Measurements from ENCODE around the gene GFM2. TPM values are rescaled to one million over a fixed set of nuclear protein-coding genes. Genes with fewer than 3 reads are reported as not detected.
"Not testable (repeated sequence)": the region's sequence is repeated elsewhere in the genome, so short reads cannot be mapped to it uniquely, and the experiment has no call there.

The GFM2 gene
- total and polyA plus RNA-seq, 9 donors = 19.9 to 27.5 (median 24.0) TPM

GRCh38 chr5:74772359-74772758 is 5.4 kb upstream of the GFM2 start:
- H3K27me3 ChIP-seq (ENCODE audit: control insufficient read depth, insufficient read depth, low read length) = no peaks in the 10 kb centered on the region
- H3K36me3 ChIP-seq (ENCODE audit: control insufficient read depth, insufficient read depth, low read length) = peaks cover 20% of the 10 kb centered on the region
- H3K9me3 ChIP-seq (replicated peaks; ENCODE audit: control insufficient read depth, low read depth, low read length) = no peaks in the 10 kb centered on the region
- no peak for DNase-seq
- no peak overlapping the region for H3K27ac ChIP-seq (ENCODE audit: low read length)
- WGBS (ENCODE audit: insufficient coverage) = 100% methylated on average over 2 of the region's 7 CpGs
- peaks cover 5% of the 10 kb centered on the region for H3K4me1 ChIP-seq (ENCODE audit: control insufficient read depth, insufficient read depth, low read length)
- no peak overlapping the region for H3K4me3 ChIP-seq (ENCODE audit: low read length)

- peaks cover 8% of the 10 kb centered on the region for H3K36me3 ChIP-seq (ENCODE audit: control insufficient read depth, insufficient read depth, low read length)
- H3K9me3 ChIP-seq (replicated peaks; ENCODE audit: control insufficient read depth, low read depth, low read length) = no peaks in the 10 kb centered on the region
- H3K4me3 ChIP-seq (ENCODE audit: low read length) = peak overlapping the region; percentile 98
- H3K4me1 ChIP-seq (ENCODE audit: control insufficient read depth, insufficient read depth, low read length) = peaks cover 14% of the 10 kb centered on the region
- 0% methylated on average over 6 of the region's 9 CpGs for WGBS (ENCODE audit: insufficient coverage)
- DNase-seq = peak; percentile 50
- no peaks in the 10 kb centered on the region for H3K27me3 ChIP-seq (ENCODE audit: control insufficient read depth, insufficient read depth, low read length)
- peak overlapping the region; percentile 83 for H3K27ac ChIP-seq (ENCODE audit: low read length)
These were observed 629 bp upstream of the GFM2 start for GRCh38 chr5:74767579-74767913.

- Histone ChIP-seq H3K4me3 (ENCODE audit: low read length) (peak overlapping the region; percentile 98), H3K9me3 (replicated peaks; ENCODE audit: control insufficient read depth, low read depth, low read length) (no peaks in the 10 kb centered on the region), H3K27ac (ENCODE audit: low read length) (peak overlapping the region; percentile 78), H3K4me1 (ENCODE audit: control insufficient read depth, insufficient read depth, low read length) (peaks cover 14% of the 10 kb centered on the region), H3K36me3 (ENCODE audit: control insufficient read depth, insufficient read depth, low read length) (peaks cover 7% of the 10 kb centered on the region), H3K27me3 (ENCODE audit: control insufficient read depth, insufficient read depth, low read length) (no peaks in the 10 kb centered on the region)
- DNase-seq = peak; percentile 52
- WGBS (ENCODE audit: insufficient coverage) = 0% methylated on average over 9 of the region's 10 CpGs
These were observed 484 bp downstream of the GFM2 start for GRCh38 chr5:74766418-74766848.

- WGBS (ENCODE audit: insufficient coverage) = 76% methylated on average over 18 of the region's 27 CpGs
- H3K4me3 ChIP-seq (ENCODE audit: low read length) = peak overlapping the region; percentile 98
- DNase-seq = no peak
- peaks cover 7% of the 10 kb centered on the region for H3K36me3 ChIP-seq (ENCODE audit: control insufficient read depth, insufficient read depth, low read length)
- peaks cover 14% of the 10 kb centered on the region for H3K4me1 ChIP-seq (ENCODE audit: control insufficient read depth, insufficient read depth, low read length)
- no peaks in the 10 kb centered on the region for H3K9me3 ChIP-seq (replicated peaks; ENCODE audit: control insufficient read depth, low read depth, low read length)
- H3K27me3 ChIP-seq (ENCODE audit: control insufficient read depth, insufficient read depth, low read length) = no peaks in the 10 kb centered on the region
- no peak overlapping the region for H3K27ac ChIP-seq (ENCODE audit: low read length)
These were observed 988 bp downstream of the GFM2 start for GRCh38 chr5:74765929-74766328.

- Histone ChIP-seq H3K36me3 (ENCODE audit: control insufficient read depth, insufficient read depth, low read length) (peaks cover 6% of the 10 kb centered on the region), H3K9me3 (replicated peaks; ENCODE audit: control insufficient read depth, low read depth, low read length) (no peaks in the 10 kb centered on the region), H3K4me1 (ENCODE audit: control insufficient read depth, insufficient read depth, low read length) (peaks cover 14% of the 10 kb centered on the region), H3K27me3 (ENCODE audit: control insufficient read depth, insufficient read depth, low read length) (no peaks in the 10 kb centered on the region), H3K27ac (ENCODE audit: low read length) (no peak overlapping the region), H3K4me3 (ENCODE audit: low read length) (no peak overlapping the region)
- no peak for DNase-seq
- WGBS (ENCODE audit: insufficient coverage) = 100% methylated on average over 2 of the region's 9 CpGs
These were observed 1.7 kb downstream of the GFM2 start for GRCh38 chr5:74765201-74765600.

GRCh38 chr5:74763504-74763903 is 3.4 kb downstream of the GFM2 start:
- H3K27ac ChIP-seq (ENCODE audit: low read length) = no peak overlapping the region
- H3K36me3 ChIP-seq (ENCODE audit: control insufficient read depth, insufficient read depth, low read length) = peaks cover 7% of the 10 kb centered on the region
- H3K9me3 ChIP-seq (replicated peaks; ENCODE audit: control insufficient read depth, low read depth, low read length) = no peaks in the 10 kb centered on the region
- H3K4me1 ChIP-seq (ENCODE audit: control insufficient read depth, insufficient read depth, low read length) = peaks cover 14% of the 10 kb centered on the region
- no peak for DNase-seq
- H3K4me3 ChIP-seq (ENCODE audit: low read length) = no peak overlapping the region
- no peaks in the 10 kb centered on the region for H3K27me3 ChIP-seq (ENCODE audit: control insufficient read depth, insufficient read depth, low read length)

GRCh38 chr5:74762599-74762998 is 4.3 kb downstream of the GFM2 start:
- WGBS (ENCODE audit: insufficient coverage) = no CpG with 5 or more reads among the region's 2 CpGs
- H3K9me3 ChIP-seq (replicated peaks; ENCODE audit: control insufficient read depth, low read depth, low read length) = no peaks in the 10 kb centered on the region
- H3K27ac ChIP-seq (ENCODE audit: low read length) = no peak overlapping the region
- H3K4me1 ChIP-seq (ENCODE audit: control insufficient read depth, insufficient read depth, low read length) = peaks cover 9% of the 10 kb centered on the region
- H3K27me3 ChIP-seq (ENCODE audit: control insufficient read depth, insufficient read depth, low read length) = no peaks in the 10 kb centered on the region
- peaks cover 11% of the 10 kb centered on the region for H3K36me3 ChIP-seq (ENCODE audit: control insufficient read depth, insufficient read depth, low read length)
- no peak overlapping the region for H3K4me3 ChIP-seq (ENCODE audit: low read length)
- no peak for DNase-seq

GRCh38 chr5:74761241-74761640 is 5.7 kb downstream of the GFM2 start:
- WGBS (ENCODE audit: insufficient coverage) = no CpG with 5 or more reads among the region's 1 CpG
- H3K4me1 ChIP-seq (ENCODE audit: control insufficient read depth, insufficient read depth, low read length) = peaks cover 9% of the 10 kb centered on the region
- no peak overlapping the region for H3K4me3 ChIP-seq (ENCODE audit: low read length)
- peaks cover 6% of the 10 kb centered on the region for H3K9me3 ChIP-seq (replicated peaks; ENCODE audit: control insufficient read depth, low read depth, low read length)
- H3K27me3 ChIP-seq (ENCODE audit: control insufficient read depth, insufficient read depth, low read length) = no peaks in the 10 kb centered on the region
- no peak for DNase-seq
- H3K27ac ChIP-seq (ENCODE audit: low read length) = no peak overlapping the region
- peaks cover 17% of the 10 kb centered on the region for H3K36me3 ChIP-seq (ENCODE audit: control insufficient read depth, insufficient read depth, low read length)

GRCh38 chr5:74748742-74749141 is 18.2 kb downstream of the GFM2 start:
- not testable (repeated sequence) for H3K27ac ChIP-seq (ENCODE audit: low read length); H3K4me3 ChIP-seq (ENCODE audit: low read length); H3K27me3 ChIP-seq (ENCODE audit: control insufficient read depth, insufficient read depth, low read length); H3K9me3 ChIP-seq (replicated peaks; ENCODE audit: control insufficient read depth, low read depth, low read length); H3K4me1 ChIP-seq (ENCODE audit: control insufficient read depth, insufficient read depth, low read length); DNase-seq
- H3K36me3 ChIP-seq (ENCODE audit: control insufficient read depth, insufficient read depth, low read length) = peaks cover 18% of the 10 kb centered on the region
- WGBS (ENCODE audit: insufficient coverage) = 100% methylated on average over 3 of the region's 4 CpGs

GRCh38 chr5:74738406-74738805 is 28.5 kb downstream of the GFM2 start:
- H3K27ac ChIP-seq (ENCODE audit: low read length) = no peak overlapping the region
- H3K4me1 ChIP-seq (ENCODE audit: control insufficient read depth, insufficient read depth, low read length) = no peaks in the 10 kb centered on the region
- H3K4me3 ChIP-seq (ENCODE audit: low read length) = no peak overlapping the region
- no peaks in the 10 kb centered on the region for H3K9me3 ChIP-seq (replicated peaks; ENCODE audit: control insufficient read depth, low read depth, low read length)
- DNase-seq = no peak
- no peaks in the 10 kb centered on the region for H3K27me3 ChIP-seq (ENCODE audit: control insufficient read depth, insufficient read depth, low read length)
- no CpG with 5 or more reads among the region's 4 CpGs for WGBS (ENCODE audit: insufficient coverage)
- peaks cover 18% of the 10 kb centered on the region for H3K36me3 ChIP-seq (ENCODE audit: control insufficient read depth, insufficient read depth, low read length)

- Histone ChIP-seq H3K27ac (ENCODE audit: low read length) (no peak overlapping the region), H3K36me3 (ENCODE audit: control insufficient read depth, insufficient read depth, low read length) (peaks cover 19% of the 10 kb centered on the region), H3K4me1 (ENCODE audit: control insufficient read depth, insufficient read depth, low read length) (no peaks in the 10 kb centered on the region), H3K27me3 (ENCODE audit: control insufficient read depth, insufficient read depth, low read length) (no peaks in the 10 kb centered on the region), H3K4me3 (ENCODE audit: low read length) (no peak overlapping the region), H3K9me3 (replicated peaks; ENCODE audit: control insufficient read depth, low read depth, low read length) (no peaks in the 10 kb centered on the region)
- WGBS (ENCODE audit: insufficient coverage) = 78% methylated on average over 3 of the region's 6 CpGs
- no peak for DNase-seq
These were observed 30.2 kb downstream of the GFM2 start for GRCh38 chr5:74736759-74737158.
